HUES48 (cell line): ENCODE results near the gene RHEB.
"Not testable (repeated sequence)": the region's sequence is repeated elsewhere in the genome, so short reads cannot be mapped to it uniquely, and the experiment has no call there.

Experiments used
- H3K27ac ChIP-seq: one replicate; pipeline ENCODE4 v1.7.0; 2013; ENCODE audit warnings: low read depth, low read length, inconsistent platforms
- H3K27me3 ChIP-seq: 2 replicates; pipeline ENCODE4 v1.6.1; 2013; ENCODE audit warnings: mild to moderate bottlenecking, low read length; ENCODE audit not compliant: control insufficient read depth, insufficient read depth
- H3K36me3 ChIP-seq: 2 replicates; pipeline ENCODE4 v1.6.1; 2013; ENCODE audit warnings: low read length; ENCODE audit not compliant: control insufficient read depth, insufficient read depth
- H3K4me1 ChIP-seq: 2 replicates; pipeline ENCODE4 v1.6.1; 2013; ENCODE audit warnings: mild to moderate bottlenecking, low read length; ENCODE audit not compliant: control insufficient read depth, insufficient read depth
- H3K4me3 ChIP-seq: 2 replicates; pipeline ENCODE4 v1.5.1; 2013; ENCODE audit warnings: mild to moderate bottlenecking, low read depth, low read length
- H3K9ac ChIP-seq: 2 replicates; pipeline ENCODE4 v1.6.1; 2013; ENCODE audit warnings: mild to moderate bottlenecking, low read depth, low read length, moderate library complexity
- H3K9me3 ChIP-seq: 2 replicates; pipeline ENCODE4 v1.6.1; 2013; ENCODE audit warnings: low read length; ENCODE audit not compliant: control insufficient read depth, insufficient read depth

The RHEB gene

GRCh38 chr7:151529842-151530241 lies 10.1 kb upstream of the RHEB start:
- H3K27me3 ChIP-seq = no peaks in the 10 kb centered on the region
- H3K27ac ChIP-seq = no peak overlapping the region
- no peak overlapping the region for H3K9ac ChIP-seq
- no peak overlapping the region for H3K4me3 ChIP-seq
- no peaks in the 10 kb centered on the region for H3K4me1 ChIP-seq
- H3K9me3 ChIP-seq = peaks cover 5% of the 10 kb centered on the region
- H3K36me3 ChIP-seq = no peaks in the 10 kb centered on the region

- Histone ChIP-seq H3K4me3 (no peak overlapping the region), H3K27ac (no peak overlapping the region), H3K27me3 (no peaks in the 10 kb centered on the region; the same call in 1 of the 2 replicates), H3K9me3 (no peaks in the 10 kb centered on the region), H3K36me3 (no peaks in the 10 kb centered on the region), H3K4me1 (no peaks in the 10 kb centered on the region), H3K9ac (no peak overlapping the region)
Observed at GRCh38 chr7:151524845-151525244, 5.2 kb upstream of the RHEB start.

- H3K4me3 ChIP-seq = no peak overlapping the region
- H3K9me3 ChIP-seq = no peaks in the 10 kb centered on the region
- no peak overlapping the region for H3K27ac ChIP-seq
- no peaks in the 10 kb centered on the region; the same call in 1 of the 2 replicates for H3K27me3 ChIP-seq
- H3K9ac ChIP-seq = no peak overlapping the region
- no peaks in the 10 kb centered on the region for H3K36me3 ChIP-seq
- H3K4me1 ChIP-seq = no peaks in the 10 kb centered on the region
Observed at GRCh38 chr7:151524331-151524730, 4.6 kb upstream of the RHEB start.

- no peak overlapping the region for H3K9ac ChIP-seq
- H3K27me3 ChIP-seq = no peaks in the 10 kb centered on the region; the same call in 1 of the 2 replicates
- no peaks in the 10 kb centered on the region for H3K36me3 ChIP-seq
- H3K9me3 ChIP-seq = no peaks in the 10 kb centered on the region
- peak overlapping the region; percentile 34; the same call in 1 of the 2 replicates for H3K4me3 ChIP-seq
- peaks cover 14% of the 10 kb centered on the region; the same call in 1 of the 2 replicates for H3K4me1 ChIP-seq
- H3K27ac ChIP-seq = peak overlapping the region; percentile 97
Observed at GRCh38 chr7:151520419-151521261, 945 bp upstream of the RHEB start.

GRCh38 chr7:151518947-151519764 lies 539 bp downstream of the RHEB start:
- not testable (repeated sequence) for H3K36me3 ChIP-seq, H3K9me3 ChIP-seq, H3K27me3 ChIP-seq
- peak overlapping the region; percentile 79 for H3K4me3 ChIP-seq
- H3K4me1 ChIP-seq = peaks cover 14% of the 10 kb centered on the region; the same call in 1 of the 2 replicates
- peak overlapping the region; percentile 97 for H3K27ac ChIP-seq
- peak overlapping the region; percentile 95 for H3K9ac ChIP-seq

GRCh38 chr7:151518105-151518946 lies 1.4 kb downstream of the RHEB start:
- Histone ChIP-seq H3K4me3 (peak overlapping the region; percentile 79), H3K27ac (peak overlapping the region; percentile 97), H3K9me3 (no peaks in the 10 kb centered on the region), H3K9ac (peak overlapping the region; percentile 95), H3K36me3 (no peaks in the 10 kb centered on the region), H3K27me3 (no peaks in the 10 kb centered on the region; the same call in 1 of the 2 replicates), H3K4me1 (peaks cover 14% of the 10 kb centered on the region; the same call in 1 of the 2 replicates)

GRCh38 chr7:151517601-151518104 lies 2.0 kb downstream of the RHEB start:
- H3K9ac ChIP-seq = 0 out of 2 replicates have a peak overlapping the region, but pooled peaks have one; percentile 95
- no peaks in the 10 kb centered on the region for H3K36me3 ChIP-seq
- peaks cover 14% of the 10 kb centered on the region; the same call in 1 of the 2 replicates for H3K4me1 ChIP-seq
- no peaks in the 10 kb centered on the region for H3K9me3 ChIP-seq
- peak overlapping the region; percentile 79 for H3K4me3 ChIP-seq
- peak overlapping the region; percentile 41 for H3K27ac ChIP-seq
- H3K27me3 ChIP-seq = no peaks in the 10 kb centered on the region; the same call in 1 of the 2 replicates

- H3K9me3 ChIP-seq = no peaks in the 10 kb centered on the region
- no peak overlapping the region for H3K27ac ChIP-seq
- no peaks in the 10 kb centered on the region for H3K27me3 ChIP-seq
- peaks cover 20% of the 10 kb centered on the region for H3K4me1 ChIP-seq
- no peak overlapping the region for H3K9ac ChIP-seq
- H3K4me3 ChIP-seq = no peak overlapping the region
- H3K36me3 ChIP-seq = no peaks in the 10 kb centered on the region
Observed at GRCh38 chr7:151515276-151515565, 4.5 kb downstream of the RHEB start.

- Histone ChIP-seq H3K4me1 (peaks cover 25% of the 10 kb centered on the region), H3K27me3 (no peaks in the 10 kb centered on the region), H3K27ac (no peak overlapping the region), H3K9me3 (no peaks in the 10 kb centered on the region), H3K4me3 (no peak overlapping the region), H3K36me3 (no peaks in the 10 kb centered on the region), H3K9ac (no peak overlapping the region)
Observed at GRCh38 chr7:151514461-151515275, 5.0 kb downstream of the RHEB start.

- Histone ChIP-seq H3K4me3 (no peak overlapping the region), H3K4me1 (peaks cover 29% of the 10 kb centered on the region), H3K9ac (no peak overlapping the region), H3K36me3 (no peaks in the 10 kb centered on the region), H3K9me3 (no peaks in the 10 kb centered on the region), H3K27ac (no peak overlapping the region), H3K27me3 (no peaks in the 10 kb centered on the region)
Observed at GRCh38 chr7:151513133-151513532, 6.6 kb downstream of the RHEB start.
